GM12865 (cell line): ENCODE data around the gene MRPL44.

Experiments used
- DNase-seq: peaks from one replicate; pipeline ENCODE4 v3.0.0; 2010; ENCODE audit warnings: low read depth
- H3K4me3 ChIP-seq: 2 replicates; pipeline ENCODE4 v1.5.1; 2011; ENCODE audit warnings: mild to moderate bottlenecking, low read depth, low read length, control low read depth
- CTCF ChIP-seq: IDR thresholded peaks from 2 replicates; pipeline ENCODE4 v1.5.1; 2011; ENCODE audit warnings: low read length, control low read depth, low read depth, inconsistent platforms; ENCODE audit not compliant: insufficient read depth; ENCODE audit errors: missing control alignments

MRPL44 gene

DNA sequence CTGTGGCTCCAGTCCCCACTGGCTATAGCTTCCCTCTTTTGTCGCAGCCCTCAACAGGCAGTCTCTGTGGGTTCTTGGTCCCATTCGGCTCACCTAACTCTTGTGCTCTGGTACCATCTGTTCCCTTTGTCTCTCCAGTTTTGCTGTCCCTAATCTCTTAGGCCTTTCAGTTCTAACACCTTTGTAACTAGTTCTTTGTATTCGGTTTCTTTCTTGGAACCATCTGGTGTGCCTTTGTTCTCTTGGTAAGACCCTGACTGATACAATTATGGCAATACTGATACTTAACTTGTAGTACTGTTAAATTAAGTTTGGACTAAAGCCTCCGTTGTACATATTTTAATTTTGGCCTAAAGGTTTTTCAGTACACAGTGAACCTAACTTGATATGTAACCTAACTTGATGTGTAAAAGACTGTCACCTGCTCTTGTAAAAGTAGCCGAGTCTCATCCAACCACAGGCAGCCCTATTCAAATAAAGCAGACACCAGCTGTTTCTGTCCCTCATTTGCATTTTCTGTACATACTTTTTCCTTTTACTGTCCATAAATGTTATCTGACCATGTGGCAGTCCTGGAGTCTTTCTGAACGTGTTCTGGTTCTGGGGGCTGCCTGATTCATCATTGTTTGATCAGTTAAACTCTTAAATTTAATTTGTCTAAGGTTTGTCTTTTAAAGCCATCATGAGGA lies 4.8 kb upstream of the MRPL44 start:
- no peak overlapping the region for H3K4me3 ChIP-seq
- DNase-seq: peak; percentile 80
- TF ChIP-seq CTCF: no peak

DNA sequence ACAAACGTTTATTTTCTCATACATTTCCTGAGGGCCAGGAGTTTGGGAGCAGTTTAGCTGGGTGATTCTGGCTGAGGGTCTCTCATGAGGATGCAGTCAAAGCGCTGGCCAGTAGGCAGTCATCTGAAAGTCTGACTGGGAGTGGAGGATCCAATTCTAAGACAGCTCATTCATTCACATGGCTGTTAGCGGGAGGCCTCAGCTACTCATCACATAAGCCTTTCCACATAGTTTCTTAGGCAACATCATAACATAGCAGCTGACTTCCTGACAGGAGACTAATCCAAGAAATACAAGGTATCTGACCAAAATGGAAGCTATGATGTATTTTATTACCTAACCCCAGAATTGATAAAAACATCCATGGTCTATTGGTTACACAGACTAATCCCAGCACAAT lies 2.9 kb upstream of the MRPL44 start:
- DNase-seq: no peak
- no peak for TF ChIP-seq CTCF

GRCh38 chr2:223956300-223956699 lies 963 bp upstream of the MRPL44 start:
- no peak for TF ChIP-seq CTCF
- H3K4me3 ChIP-seq: peak overlapping the region; percentile 59
- peak; percentile 57 for DNase-seq

More for the DNA sequence above, 2.9 kb upstream of the MRPL44 start:
- H3K4me3 ChIP-seq: no peak overlapping the region

DNA sequence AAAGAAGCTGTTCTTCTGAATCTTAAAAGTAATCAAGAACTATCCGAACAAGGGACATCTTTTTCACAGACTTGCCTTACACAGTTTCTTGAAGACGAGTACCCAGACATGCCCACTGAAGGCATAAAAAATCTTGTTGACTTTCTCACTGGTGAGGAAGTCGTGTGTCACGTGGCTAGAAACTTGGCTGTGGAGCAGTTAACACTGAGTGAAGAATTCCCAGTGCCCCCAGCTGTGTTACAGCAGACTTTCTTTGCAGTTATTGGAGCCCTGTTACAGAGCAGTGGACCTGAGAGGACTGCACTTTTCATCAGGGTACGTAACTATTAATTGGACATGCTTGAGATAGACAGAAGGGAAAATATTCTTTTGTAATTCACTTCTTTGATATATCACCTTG lies 2.4 kb downstream of the MRPL44 start:
- no peak for DNase-seq
- no peak overlapping the region for H3K4me3 ChIP-seq
- TF ChIP-seq CTCF: no peak

GRCh38 chr2:223967981-223968380 lies 10.7 kb downstream of the MRPL44 start:
- H3K4me3 ChIP-seq: no peak overlapping the region
- DNase-seq: no peak
- no peak for TF ChIP-seq CTCF

GRCh38 chr2:223969315-223969714 lies 12.1 kb downstream of the MRPL44 start:
- TF ChIP-seq CTCF: no peak
- DNase-seq: no peak
- H3K4me3 ChIP-seq: no peak overlapping the region

DNA sequence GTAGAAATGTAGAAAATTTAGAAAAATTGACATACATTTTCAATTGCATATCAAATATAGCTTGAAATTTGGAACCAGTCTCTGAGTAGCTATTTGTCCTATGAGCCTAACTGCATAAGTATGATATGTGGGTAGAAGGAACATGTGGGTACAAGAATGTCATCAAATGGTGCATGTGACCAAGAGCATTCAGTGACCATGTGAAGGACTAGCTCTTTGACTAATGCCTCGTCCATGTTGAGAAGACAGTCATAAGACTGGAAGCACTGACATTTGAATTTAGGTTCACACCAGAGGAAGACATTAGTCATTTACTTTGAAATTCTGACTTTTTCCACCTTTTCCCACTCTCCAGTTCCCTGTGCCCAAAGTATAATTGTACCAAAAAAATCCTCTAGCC lies 12.6 kb downstream of the MRPL44 start:
- no peak for TF ChIP-seq CTCF
- no peak for DNase-seq
- no peak overlapping the region for H3K4me3 ChIP-seq
